Neural progenitor cell (in vitro differentiated cells): ENCODE results near the gene MAP2K5. TPM values are rescaled to one million over a fixed set of nuclear protein-coding genes. Genes with fewer than 3 reads are reported as not detected.

Experiments
- DNase-seq: peaks from one replicate; pipeline ENCODE4 v3.0.0-alpha.2; 2016; ENCODE audit warnings: low spot score
- H2AFZ ChIP-seq: fragments of 200-600 bp; sonication (generic); replicated peaks from 2 replicates; pipeline ENCODE4 v1.6.1; 2016; ENCODE audit warnings: antibody characterized with exemption
- H3F3A ChIP-seq: fragments of 200-600 bp; sonication (generic); 2 replicates; pipeline ENCODE4 v1.6.1; 2016; ENCODE audit warnings: antibody characterized with exemption, low read depth
- H3K27ac ChIP-seq: fragments of 200-600 bp; sonication (generic); 2 replicates; pipeline ENCODE4 v1.5.1; 2016; ENCODE audit warnings: mild to moderate bottlenecking
- H3K27me3 ChIP-seq: fragments of 200-600 bp; sonication (generic); 2 replicates; pipeline ENCODE4 v1.6.1; 2016; ENCODE audit warnings: mild to moderate bottlenecking, moderate library complexity
- H3K36me3 ChIP-seq: fragments of 200-600 bp; sonication (generic); 2 replicates; pipeline ENCODE4 v1.5.1; 2016
- H3K4me1 ChIP-seq: fragments of 200-600 bp; sonication (generic); 2 replicates; pipeline ENCODE4 v1.6.1; 2016; ENCODE audit warnings: mixed run types
- H3K4me2 ChIP-seq: fragments of 200-600 bp; sonication (generic); 2 replicates; pipeline ENCODE4 v1.6.1; 2016
- H3K4me3 ChIP-seq: fragments of 200-600 bp; sonication (generic); 2 replicates; pipeline ENCODE4 v1.5.1; 2016
- H3K79me2 ChIP-seq: fragments of 200-600 bp; sonication (generic); 2 replicates; pipeline ENCODE4 v1.6.1; 2016; ENCODE audit warnings: low read depth
- H3K9ac ChIP-seq: fragments of 200-600 bp; sonication (generic); 2 replicates; pipeline ENCODE4 v1.6.1; 2016
- H3K9me3 ChIP-seq: fragments of 200-600 bp; sonication (generic); 2 replicates; pipeline ENCODE4 v1.5.1; 2016; ENCODE audit warnings: low read depth
- H4K20me1 ChIP-seq: fragments of 200-600 bp; sonication (generic); 2 replicates; pipeline ENCODE4 v1.6.1; 2016; ENCODE audit warnings: low read depth
- H3K27ac Mint-ChIP-seq: 3 replicates; pipeline ENCODE4 v1.8.0; 2021; ENCODE audit warnings: mixed read lengths
- H3K27me3 Mint-ChIP-seq: 2 replicates; pipeline ENCODE4 v1.8.0; 2022; ENCODE audit warnings: low read depth, mild to moderate bottlenecking, inconsistent platforms, moderate library complexity, mixed read lengths; ENCODE audit not compliant: insufficient read depth
- H3K36me3 Mint-ChIP-seq: 3 replicates; pipeline ENCODE4 v1.8.0; 2021; ENCODE audit warnings: mixed read lengths
- H3K4me1 Mint-ChIP-seq: 3 replicates; pipeline ENCODE4 v1.8.0; 2021; ENCODE audit warnings: mixed read lengths
- H3K4me3 Mint-ChIP-seq: 3 replicates; pipeline ENCODE4 v1.8.0; 2021; ENCODE audit warnings: mild to moderate bottlenecking, moderate library complexity, mixed read lengths
- H3K9me3 Mint-ChIP-seq: 3 replicates; pipeline ENCODE4 v1.8.0; 2020; ENCODE audit warnings: mixed read lengths
- EZH2 ChIP-seq: fragments of 200-600 bp; sonication (generic); IDR thresholded peaks from 2 replicates; pipeline ENCODE4 v1.6.1; 2017; ENCODE audit warnings: antibody characterized with exemption, mild to moderate bottlenecking, moderate library complexity
- EZH2phosphoT487 ChIP-seq: fragments of 200-600 bp; sonication (generic); IDR thresholded peaks from 2 replicates; pipeline ENCODE4 v1.6.1; 2017; ENCODE audit warnings: antibody characterized with exemption
- total RNA-seq: library from RNA; depleted of rRNA; stranded (reverse); fragments of >200 nt; gene quantifications from 2 replicates; pipeline ENCODE4 v1.2.3, GENCODE V29; 2015; ENCODE audit warnings: low replicate concordance
- TF ChIP-seq, protein P1 (sequence below): fragments of 200-600 bp; sonication (generic); IDR thresholded peaks from 2 replicates; pipeline ENCODE4 v1.5.1; 2017; ENCODE audit warnings: antibody characterized with exemption, mild to moderate bottlenecking

MAP2K5 gene
- total RNA-seq, 1 donor from 2014 or later, result 17.2 TPM

GRCh38 chr15:67768313-67768977 is 225.9 kb downstream of the MAP2K5 start:
- H3K4me3 ChIP-seq, result no peak overlapping the region
- H3K9me3 Mint-ChIP-seq, result no peaks in the 10 kb centered on the region
- H3K27ac Mint-ChIP-seq, result no peak overlapping the region
- H3K79me2 ChIP-seq, result no peaks in the 10 kb centered on the region
- H2AFZ ChIP-seq, result no peak overlapping the region
- peaks cover 5% of the 10 kb centered on the region for H3F3A ChIP-seq
- no peaks in the 10 kb centered on the region for H3K36me3 ChIP-seq
- peaks cover 39% of the 10 kb centered on the region for H3K4me1 Mint-ChIP-seq
- H4K20me1 ChIP-seq, result no peaks in the 10 kb centered on the region
- H3K4me3 Mint-ChIP-seq, result no peak overlapping the region
- TF ChIP-seq, protein P1, sequence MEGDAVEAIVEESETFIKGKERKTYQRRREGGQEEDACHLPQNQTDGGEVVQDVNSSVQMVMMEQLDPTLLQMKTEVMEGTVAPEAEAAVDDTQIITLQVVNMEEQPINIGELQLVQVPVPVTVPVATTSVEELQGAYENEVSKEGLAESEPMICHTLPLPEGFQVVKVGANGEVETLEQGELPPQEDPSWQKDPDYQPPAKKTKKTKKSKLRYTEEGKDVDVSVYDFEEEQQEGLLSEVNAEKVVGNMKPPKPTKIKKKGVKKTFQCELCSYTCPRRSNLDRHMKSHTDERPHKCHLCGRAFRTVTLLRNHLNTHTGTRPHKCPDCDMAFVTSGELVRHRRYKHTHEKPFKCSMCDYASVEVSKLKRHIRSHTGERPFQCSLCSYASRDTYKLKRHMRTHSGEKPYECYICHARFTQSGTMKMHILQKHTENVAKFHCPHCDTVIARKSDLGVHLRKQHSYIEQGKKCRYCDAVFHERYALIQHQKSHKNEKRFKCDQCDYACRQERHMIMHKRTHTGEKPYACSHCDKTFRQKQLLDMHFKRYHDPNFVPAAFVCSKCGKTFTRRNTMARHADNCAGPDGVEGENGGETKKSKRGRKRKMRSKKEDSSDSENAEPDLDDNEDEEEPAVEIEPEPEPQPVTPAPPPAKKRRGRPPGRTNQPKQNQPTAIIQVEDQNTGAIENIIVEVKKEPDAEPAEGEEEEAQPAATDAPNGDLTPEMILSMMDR, result no peak
- TF ChIP-seq EZH2 (no peak), EZH2phosphoT487 (no peak)
- no peak overlapping the region for H3K4me2 ChIP-seq
- H3K9me3 ChIP-seq, result no peaks in the 10 kb centered on the region
- peaks cover 48% of the 10 kb centered on the region for H3K4me1 ChIP-seq
- peaks cover 2% of the 10 kb centered on the region for H3K36me3 Mint-ChIP-seq
- H3K27me3 ChIP-seq, result no peaks in the 10 kb centered on the region
- no peaks in the 10 kb centered on the region for H3K27me3 Mint-ChIP-seq
- no peak overlapping the region for H3K9ac ChIP-seq
- H3K27ac ChIP-seq, result no peak overlapping the region
- no peak for DNase-seq

DNA sequence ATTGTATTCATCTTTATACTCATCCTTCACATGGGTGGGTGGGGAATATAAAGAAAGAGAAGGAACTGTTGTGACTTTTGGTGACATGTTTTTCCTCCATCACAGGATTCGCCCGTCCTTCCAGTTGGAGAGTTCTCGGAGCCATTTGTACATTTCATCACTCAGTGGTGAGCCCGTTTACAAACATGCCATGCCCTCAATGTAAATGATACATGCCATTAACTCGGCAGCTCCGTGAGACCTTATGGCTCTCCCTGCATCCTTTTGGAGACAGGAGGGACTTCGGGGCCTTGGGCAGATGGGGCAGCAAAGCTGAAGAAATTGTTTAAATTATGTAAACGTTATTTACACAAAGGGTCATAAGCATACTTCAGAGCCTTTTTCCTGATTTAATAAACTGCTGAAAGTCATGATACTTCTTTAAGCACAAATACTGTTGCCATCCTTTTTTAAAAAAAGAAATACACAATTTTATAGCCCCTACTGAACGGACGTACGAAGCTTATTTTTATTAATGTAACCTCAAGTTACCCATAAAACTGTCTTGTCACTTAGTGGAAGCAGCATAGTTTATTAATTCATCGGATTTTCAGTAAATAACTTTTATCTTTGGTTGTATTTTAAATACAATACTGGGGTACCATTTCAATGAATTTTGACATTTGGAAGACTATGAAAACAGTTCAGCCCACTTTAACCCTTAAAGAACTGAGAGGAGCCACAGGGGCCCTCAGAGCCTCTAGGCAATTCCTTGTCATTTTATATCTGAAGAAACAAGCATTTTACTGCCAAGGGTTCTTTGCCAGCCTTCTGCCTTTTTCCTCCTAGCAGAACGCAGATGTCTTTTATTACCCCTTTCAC is 227.2 kb downstream of the MAP2K5 start:
- Mint-ChIP-seq H3K36me3 (peaks cover 2% of the 10 kb centered on the region), H3K4me3 (no peak overlapping the region), H3K27me3 (no peaks in the 10 kb centered on the region), H3K4me1 (peaks cover 42% of the 10 kb centered on the region), H3K9me3 (no peaks in the 10 kb centered on the region), H3K27ac (no peak overlapping the region)
- TF ChIP-seq EZH2phosphoT487 (no peak), EZH2 (no peak)
- TF ChIP-seq, protein P1, result no peak
- Histone ChIP-seq H3K4me1 (peaks cover 54% of the 10 kb centered on the region), H3F3A (peaks cover 5% of the 10 kb centered on the region), H3K4me3 (no peak overlapping the region), H3K9me3 (no peaks in the 10 kb centered on the region), H3K4me2 (no peak overlapping the region), H3K27me3 (no peaks in the 10 kb centered on the region), H3K27ac (no peak overlapping the region), H2AFZ (no peak overlapping the region), H3K79me2 (no peaks in the 10 kb centered on the region), H3K9ac (no peak overlapping the region), H4K20me1 (no peaks in the 10 kb centered on the region), H3K36me3 (no peaks in the 10 kb centered on the region)
- DNase-seq, result no peak

- peaks cover 42% of the 10 kb centered on the region for H3K4me1 Mint-ChIP-seq
- H3K4me2 ChIP-seq, result no peak overlapping the region
- H3K9me3 ChIP-seq, result no peaks in the 10 kb centered on the region
- no peak overlapping the region for H2AFZ ChIP-seq
- peaks cover 5% of the 10 kb centered on the region for H3F3A ChIP-seq
- H3K9ac ChIP-seq, result no peak overlapping the region
- H3K4me3 ChIP-seq, result no peak overlapping the region
- H3K36me3 Mint-ChIP-seq, result peaks cover 2% of the 10 kb centered on the region
- H3K9me3 Mint-ChIP-seq, result no peaks in the 10 kb centered on the region
- H3K27me3 Mint-ChIP-seq, result peaks cover 2% of the 10 kb centered on the region
- no peaks in the 10 kb centered on the region for H3K27me3 ChIP-seq
- H3K36me3 ChIP-seq, result no peaks in the 10 kb centered on the region
- no peak overlapping the region for H3K27ac Mint-ChIP-seq
- no peak for DNase-seq
- H3K4me1 ChIP-seq, result peaks cover 54% of the 10 kb centered on the region
- no peak overlapping the region for H3K4me3 Mint-ChIP-seq
- no peaks in the 10 kb centered on the region for H3K79me2 ChIP-seq
- TF ChIP-seq, protein P1, result no peak
- TF ChIP-seq EZH2phosphoT487 (no peak), EZH2 (no peak)
- H4K20me1 ChIP-seq, result no peaks in the 10 kb centered on the region
- no peak overlapping the region for H3K27ac ChIP-seq
Observed at GRCh38 chr15:67770358-67770628, 227.8 kb downstream of the MAP2K5 start.
